ENCODE measurements around the gene PRR33. TPM values are rescaled to one million over a fixed set of nuclear protein-coding genes. Genes with fewer than 3 reads are reported as not detected.

Gene PRR33
- total RNA-seq, 1 donor from 2014 or later: 0.16 TPM

DNA sequence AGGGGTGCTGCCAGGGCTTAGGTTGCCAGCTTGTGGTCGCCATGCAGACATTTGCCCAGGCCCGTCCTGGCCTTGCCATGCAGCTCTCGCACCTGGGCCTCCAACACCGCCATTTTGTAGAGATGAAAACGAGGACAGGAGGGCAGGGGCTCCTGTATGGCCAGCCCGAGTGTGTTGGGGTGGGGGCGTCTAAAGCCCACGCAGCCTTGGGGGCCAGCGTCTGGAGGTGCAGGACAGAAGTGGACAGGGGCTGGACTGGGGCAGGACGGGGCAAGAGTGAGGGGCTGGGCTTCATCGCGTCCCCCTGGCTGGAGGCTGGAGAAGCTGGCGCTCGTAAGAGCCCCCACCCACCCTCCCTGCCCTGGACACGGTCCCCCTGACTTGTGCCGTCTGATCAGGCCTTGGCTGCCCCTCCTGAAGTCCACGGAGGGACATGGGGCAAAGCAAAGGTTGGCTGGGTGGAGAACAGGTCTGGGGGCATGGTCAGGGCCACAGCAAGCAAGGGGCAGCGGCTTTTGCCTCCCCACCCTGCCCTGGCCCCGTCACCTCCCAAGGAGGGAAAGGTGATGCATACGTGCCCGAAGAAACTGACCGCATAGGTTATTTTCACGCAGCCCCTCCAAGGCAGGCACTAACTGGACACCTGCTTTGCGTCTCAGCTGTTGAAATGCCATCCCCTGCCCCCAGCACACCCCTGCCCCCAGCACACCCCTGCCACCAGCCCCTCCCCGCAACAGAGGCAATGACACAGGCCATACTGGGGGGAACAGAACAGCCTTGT, 28.6 kb upstream of the PRR33 start:
- peaks cover 16% of the 10 kb centered on the region for H3K27me3 Mint-ChIP-seq
- H3K27ac Mint-ChIP-seq: no peak overlapping the region
- DNase-seq (no peak), ATAC-seq (ENCODE audit: low read depth) (no peak)
- H3K4me1 Mint-ChIP-seq: peaks cover 7% of the 10 kb centered on the region
- intact Hi-C loops (cut with micrococcal nuclease): no loop called here
- TF ChIP-seq, protein P1, sequence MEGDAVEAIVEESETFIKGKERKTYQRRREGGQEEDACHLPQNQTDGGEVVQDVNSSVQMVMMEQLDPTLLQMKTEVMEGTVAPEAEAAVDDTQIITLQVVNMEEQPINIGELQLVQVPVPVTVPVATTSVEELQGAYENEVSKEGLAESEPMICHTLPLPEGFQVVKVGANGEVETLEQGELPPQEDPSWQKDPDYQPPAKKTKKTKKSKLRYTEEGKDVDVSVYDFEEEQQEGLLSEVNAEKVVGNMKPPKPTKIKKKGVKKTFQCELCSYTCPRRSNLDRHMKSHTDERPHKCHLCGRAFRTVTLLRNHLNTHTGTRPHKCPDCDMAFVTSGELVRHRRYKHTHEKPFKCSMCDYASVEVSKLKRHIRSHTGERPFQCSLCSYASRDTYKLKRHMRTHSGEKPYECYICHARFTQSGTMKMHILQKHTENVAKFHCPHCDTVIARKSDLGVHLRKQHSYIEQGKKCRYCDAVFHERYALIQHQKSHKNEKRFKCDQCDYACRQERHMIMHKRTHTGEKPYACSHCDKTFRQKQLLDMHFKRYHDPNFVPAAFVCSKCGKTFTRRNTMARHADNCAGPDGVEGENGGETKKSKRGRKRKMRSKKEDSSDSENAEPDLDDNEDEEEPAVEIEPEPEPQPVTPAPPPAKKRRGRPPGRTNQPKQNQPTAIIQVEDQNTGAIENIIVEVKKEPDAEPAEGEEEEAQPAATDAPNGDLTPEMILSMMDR (IDR thresholded peaks at IDR 0.05): no peak
- H3K36me3 Mint-ChIP-seq (ENCODE audit: low read depth): no peaks in the 10 kb centered on the region
- H3K4me3 Mint-ChIP-seq: no peak overlapping the region
- CTCF ChIA-PET: no interaction called here
- POLR2A ChIA-PET: interaction anchor here (0.6 kb wide), 1 partner anchor 28 kb away, joined by 7 read pairs; the partner anchor contains the start of gene PRR33
- no peaks in the 10 kb centered on the region for H3K9me3 Mint-ChIP-seq

- ChIA-PET CTCF (no interaction called here), POLR2A (interaction anchor here (0.6 kb wide), 1 partner anchor 28 kb away, joined by 7 read pairs; the partner anchor contains the start of gene PRR33)
- H3K27me3 Mint-ChIP-seq: peaks cover 20% of the 10 kb centered on the region
- no peak within 1 kb of the TSS for H3K27ac Mint-ChIP-seq
- peaks cover 7% of the 10 kb centered on the region for H3K4me1 Mint-ChIP-seq
- no peaks in the 10 kb centered on the region for H3K36me3 Mint-ChIP-seq (ENCODE audit: low read depth)
- DNase-seq (no peak), ATAC-seq (ENCODE audit: low read depth) (no peak)
- no peaks in the 10 kb centered on the region for H3K9me3 Mint-ChIP-seq
- TF ChIP-seq, protein P1 (IDR thresholded peaks at IDR 0.05): no peak
- intact Hi-C loops (cut with micrococcal nuclease): loop anchor here (5.0 kb wide), 2 partner anchors 37 to 67 kb away; partner anchors contain the start of gene LSP1
- no peak within 1 kb of the TSS for H3K4me3 Mint-ChIP-seq
Observed at GRCh38 chr11:1919391-1920127, 27.9 kb upstream of the PRR33 start, which contains the start of gene TNNT3. Gene TNNT3 (plus strand): TSS chr11:1919703. CDS start chr11:1922875, 3,172 bp downstream.

DNA sequence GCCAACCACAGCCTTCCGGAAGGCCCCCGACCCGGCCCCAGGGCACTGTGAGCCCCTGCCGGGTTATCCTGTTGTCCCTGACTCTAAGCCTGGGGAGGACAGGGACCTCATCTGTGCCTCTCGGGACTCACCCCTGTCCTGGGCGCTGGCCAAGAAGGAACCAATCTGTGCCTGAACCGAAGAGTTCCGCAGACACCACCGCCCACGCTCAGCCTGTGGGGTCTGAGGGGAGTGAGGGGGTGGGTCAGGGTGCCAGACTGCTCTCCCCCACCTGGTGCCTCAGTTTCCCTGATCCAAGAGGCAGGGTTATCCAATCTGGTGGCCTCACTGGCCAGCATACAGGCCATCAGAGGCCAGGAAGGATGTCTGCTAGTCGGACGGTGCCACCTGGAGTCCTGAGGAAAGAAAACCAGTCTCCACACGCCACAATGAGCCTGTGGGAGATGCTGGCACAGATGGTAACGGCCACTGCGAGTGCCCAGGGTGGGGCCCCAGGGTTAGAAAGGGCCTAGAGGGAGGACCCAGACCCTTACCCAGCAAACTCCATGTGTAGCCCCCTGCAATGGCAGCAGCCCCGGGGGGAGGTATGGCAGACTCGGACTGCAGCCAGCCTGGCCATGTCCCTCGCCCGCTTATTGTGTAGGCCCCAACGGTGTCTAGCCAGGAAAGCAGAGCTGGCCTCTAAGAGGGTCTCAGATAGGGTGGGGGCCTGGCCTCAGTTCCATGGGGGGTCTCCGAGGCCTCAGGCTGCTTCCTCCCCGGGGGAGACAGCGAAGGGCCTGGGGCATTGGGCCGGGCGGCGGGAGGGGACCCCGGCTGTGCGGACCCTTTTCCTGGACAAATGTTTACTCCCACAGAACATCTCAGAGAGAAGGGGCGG, 27.0 kb upstream of the PRR33 start:
- no peak overlapping the region for H3K4me3 Mint-ChIP-seq
- peaks cover 7% of the 10 kb centered on the region for H3K4me1 Mint-ChIP-seq
- TF ChIP-seq, protein P1 (IDR thresholded peaks at IDR 0.05): no peak
- POLR2A ChIA-PET: interaction anchor here (1.5 kb wide), 1 partner anchor 68 kb away, joined by 5 read pairs; no protein-coding TSS in a partner anchor
- H3K27me3 Mint-ChIP-seq: peaks cover 22% of the 10 kb centered on the region
- no peak overlapping the region for H3K27ac Mint-ChIP-seq
- ATAC-seq (ENCODE audit: low read depth) (no peak), DNase-seq (no peak)
- CTCF ChIA-PET: interaction anchor here (1.6 kb wide), 1 partner anchor 68 kb away, joined by 5 read pairs; no protein-coding TSS in a partner anchor
- no peaks in the 10 kb centered on the region for H3K36me3 Mint-ChIP-seq (ENCODE audit: low read depth)
- intact Hi-C loops (cut with micrococcal nuclease): loop anchor here (1.0 to 5.0 kb wide), 3 partner anchors 36 to 81 kb away; partner anchors contain the start of gene LSP1
- H3K9me3 Mint-ChIP-seq: no peaks in the 10 kb centered on the region

GRCh38 chr11:1917523-1918435, 26.1 kb upstream of the PRR33 start:
- no peak for DNase-seq
- H3K4me1 Mint-ChIP-seq: peaks cover 8% of the 10 kb centered on the region
- POLR2A ChIA-PET: interaction anchor here (0.7 to 2.0 kb wide), 7 partner anchors 25 to 78 kb away, joined by 3 to 13 read pairs (median 5); partner anchors contain the start of gene PRR33

More at GRCh38 chr11:1917523-1918435, 26.1 kb upstream of the PRR33 start:
- Mint-ChIP-seq H3K27ac (no peak overlapping the region), H3K27me3 (peaks cover 20% of the 10 kb centered on the region), H3K9me3 (no peaks in the 10 kb centered on the region), H3K4me3 (no peak overlapping the region), H3K36me3 (ENCODE audit: low read depth) (no peaks in the 10 kb centered on the region)
- peak; percentile 40 for ATAC-seq (ENCODE audit: low read depth)
- TF ChIP-seq, protein P1 (IDR thresholded peaks at IDR 0.05): no peak
- intact Hi-C loops (cut with micrococcal nuclease): loop anchor here (1.0 to 5.0 kb wide), 3 partner anchors 35 to 80 kb away; partner anchors contain the start of gene LSP1
- CTCF ChIA-PET: interaction anchor here (0.8 to 1.7 kb wide), 3 partner anchors 26 to 67 kb away, joined by 3 to 9 read pairs (median 5); partner anchors contain the start of gene PRR33
